ENCODE data around the gene KRABD2.
"Not testable (repeated sequence)": the region's sequence is repeated elsewhere in the genome, so short reads cannot be mapped to it uniquely, and the experiment has no call there.

Gene KRABD2

GRCh38 chr17:8397636-8398035 lies 21.1 kb upstream of the KRABD2 start, which contains the start of gene RNF222:
Gene RNF222 (minus strand): TSS chr17:8397827. CDS start chr17:8393461, 4,366 bp downstream.
- H3K4me1 ChIP-seq (ENCODE audit: insufficient read depth, low read length, poor library complexity, severe bottlenecking): no peaks in the 10 kb centered on the region
- H3K27ac ChIP-seq (ENCODE audit: low read depth, low read length, poor library complexity, severe bottlenecking): no peak within 1 kb of the TSS
- H3K9me3 ChIP-seq (ENCODE audit: low read depth, low read length, poor library complexity, severe bottlenecking): no peaks in the 10 kb centered on the region
- no peak for DNase-seq (ENCODE audit: low spot score)
- intact Hi-C loops (cut with micrococcal nuclease; ENCODE audit: unreplicated experiment): no loop called here
- ChIA-PET POLR2A (ENCODE audit: low non-redundant PET) (no interaction called here), CTCF (interaction anchor here (0.5 kb wide), 1 partner anchor 56 kb away, joined by 4 read pairs; no protein-coding TSS in a partner anchor)
- H3K4me3 ChIP-seq (ENCODE audit: low read depth, low read length, poor library complexity, severe bottlenecking): no peak within 1 kb of the TSS
- BruUV-seq (replicated peaks): no TSS peak
- no peak for TF ChIP-seq EZH2 (IDR thresholded peaks at IDR 0.05; ENCODE audit: borderline replicate concordance, low read depth, low read length, poor library complexity, severe bottlenecking)
- TF ChIP-seq, protein P1, sequence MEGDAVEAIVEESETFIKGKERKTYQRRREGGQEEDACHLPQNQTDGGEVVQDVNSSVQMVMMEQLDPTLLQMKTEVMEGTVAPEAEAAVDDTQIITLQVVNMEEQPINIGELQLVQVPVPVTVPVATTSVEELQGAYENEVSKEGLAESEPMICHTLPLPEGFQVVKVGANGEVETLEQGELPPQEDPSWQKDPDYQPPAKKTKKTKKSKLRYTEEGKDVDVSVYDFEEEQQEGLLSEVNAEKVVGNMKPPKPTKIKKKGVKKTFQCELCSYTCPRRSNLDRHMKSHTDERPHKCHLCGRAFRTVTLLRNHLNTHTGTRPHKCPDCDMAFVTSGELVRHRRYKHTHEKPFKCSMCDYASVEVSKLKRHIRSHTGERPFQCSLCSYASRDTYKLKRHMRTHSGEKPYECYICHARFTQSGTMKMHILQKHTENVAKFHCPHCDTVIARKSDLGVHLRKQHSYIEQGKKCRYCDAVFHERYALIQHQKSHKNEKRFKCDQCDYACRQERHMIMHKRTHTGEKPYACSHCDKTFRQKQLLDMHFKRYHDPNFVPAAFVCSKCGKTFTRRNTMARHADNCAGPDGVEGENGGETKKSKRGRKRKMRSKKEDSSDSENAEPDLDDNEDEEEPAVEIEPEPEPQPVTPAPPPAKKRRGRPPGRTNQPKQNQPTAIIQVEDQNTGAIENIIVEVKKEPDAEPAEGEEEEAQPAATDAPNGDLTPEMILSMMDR (conservative IDR thresholded peaks at IDR 0.05; ENCODE audit: low read depth, low read length): no peak
- H3K27me3 ChIP-seq (replicated peaks; ENCODE audit: insufficient read depth, low read depth, low read length, poor library complexity): peaks cover 36% of the 10 kb centered on the region
- H3K36me3 ChIP-seq (ENCODE audit: insufficient read depth, low read length, poor library complexity, severe bottlenecking): no peaks in the 10 kb centered on the region

DNA sequence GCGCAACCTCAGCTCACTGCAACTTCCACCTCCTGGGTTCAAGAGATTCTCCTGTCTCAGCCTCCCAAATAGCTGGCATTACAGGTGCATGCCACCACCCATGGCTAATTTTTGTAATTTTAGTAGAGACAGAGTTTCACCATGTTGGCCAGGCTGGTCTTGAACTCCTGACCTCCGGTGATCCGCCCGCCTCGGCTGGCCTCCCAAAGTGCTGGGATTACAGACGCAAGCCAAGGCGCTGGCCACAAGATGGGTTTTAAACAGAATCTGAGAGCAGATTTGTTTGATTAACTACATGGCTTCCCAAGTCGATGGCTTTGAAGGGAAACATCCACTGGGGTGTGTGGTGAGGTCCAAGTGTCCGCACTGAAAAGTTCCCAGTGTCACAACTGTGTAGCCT lies 18.0 kb upstream of the KRABD2 start:
- H3K36me3 ChIP-seq (ENCODE audit: insufficient read depth, low read length, poor library complexity, severe bottlenecking); intact Hi-C loops (cut with micrococcal nuclease; ENCODE audit: unreplicated experiment); H3K27ac ChIP-seq (ENCODE audit: low read depth, low read length, poor library complexity, severe bottlenecking); CTCF ChIA-PET; H3K4me3 ChIP-seq (ENCODE audit: low read depth, low read length, poor library complexity, severe bottlenecking); H3K9me3 ChIP-seq (ENCODE audit: low read depth, low read length, poor library complexity, severe bottlenecking); H3K4me1 ChIP-seq (ENCODE audit: insufficient read depth, low read length, poor library complexity, severe bottlenecking); BruUV-seq (replicated peaks); DNase-seq (ENCODE audit: low spot score): not testable (repeated sequence)
- peaks cover 31% of the 10 kb centered on the region for H3K27me3 ChIP-seq (replicated peaks; ENCODE audit: insufficient read depth, low read depth, low read length, poor library complexity)
- POLR2A ChIA-PET (ENCODE audit: low non-redundant PET): interaction anchor here (0.6 kb wide), 1 partner anchor 855 kb away, joined by 10 read pairs; no protein-coding TSS in a partner anchor

DNA sequence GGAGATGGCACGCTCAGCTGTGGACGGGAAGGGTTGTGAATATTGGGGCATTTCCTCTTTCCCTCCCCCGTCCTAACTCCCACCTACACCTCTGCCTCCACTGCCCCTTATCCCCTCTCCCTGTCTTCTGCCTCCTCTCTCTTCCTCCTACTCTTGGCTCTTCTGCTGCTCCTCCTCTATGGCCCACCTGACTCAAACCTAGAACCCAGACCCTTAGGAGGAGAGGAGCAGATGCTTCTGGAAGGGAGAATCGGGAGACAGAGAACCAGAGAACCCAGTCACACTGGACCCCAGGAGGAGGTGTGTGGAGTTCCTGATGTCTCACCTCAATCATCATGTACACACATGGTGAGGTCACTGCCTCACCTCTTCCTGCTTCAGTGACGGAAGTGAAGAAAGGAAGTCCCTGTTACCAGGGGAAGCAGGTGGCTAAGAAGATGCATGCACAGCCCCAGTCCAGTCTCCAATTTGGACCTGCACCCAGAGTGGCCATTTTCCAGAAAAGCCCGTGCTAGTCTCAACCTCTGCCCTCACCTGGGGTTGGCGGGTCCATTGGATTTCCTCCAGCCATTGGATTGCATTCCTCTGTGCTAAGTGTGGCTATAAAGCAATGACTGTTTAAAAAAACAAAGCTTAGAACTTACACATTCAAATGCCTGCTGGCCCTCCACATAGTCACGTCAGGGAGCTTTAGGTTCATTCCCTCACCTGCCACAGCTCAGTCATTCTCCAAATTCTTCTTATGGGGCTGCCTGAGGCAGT lies 17.1 kb upstream of the KRABD2 start:
- POLR2A ChIA-PET (ENCODE audit: low non-redundant PET): interaction anchor here (0.6 kb wide), 1 partner anchor 856 kb away, joined by 10 read pairs; no protein-coding TSS in a partner anchor
- no TSS peak for BruUV-seq (replicated peaks)
- intact Hi-C loops (cut with micrococcal nuclease; ENCODE audit: unreplicated experiment): no loop called here

More for the DNA sequence above, 17.1 kb upstream of the KRABD2 start:
- TF ChIP-seq, protein P1 (conservative IDR thresholded peaks at IDR 0.05; ENCODE audit: low read depth, low read length): no peak
- TF ChIP-seq EZH2 (IDR thresholded peaks at IDR 0.05; ENCODE audit: borderline replicate concordance, low read depth, low read length, poor library complexity, severe bottlenecking): no peak
- no peak for DNase-seq (ENCODE audit: low spot score)
- Histone ChIP-seq H3K4me3 (ENCODE audit: low read depth, low read length, poor library complexity, severe bottlenecking) (no peak overlapping the region), H3K9me3 (ENCODE audit: low read depth, low read length, poor library complexity, severe bottlenecking) (no peaks in the 10 kb centered on the region), H3K27me3 (replicated peaks; ENCODE audit: insufficient read depth, low read depth, low read length, poor library complexity) (peaks cover 31% of the 10 kb centered on the region), H3K4me1 (ENCODE audit: insufficient read depth, low read length, poor library complexity, severe bottlenecking) (no peaks in the 10 kb centered on the region), H3K27ac (ENCODE audit: low read depth, low read length, poor library complexity, severe bottlenecking) (no peak overlapping the region), H3K36me3 (ENCODE audit: insufficient read depth, low read length, poor library complexity, severe bottlenecking) (no peaks in the 10 kb centered on the region)
- CTCF ChIA-PET: no interaction called here
